Common myeloid progenitor, CD34-positive (primary cell): ENCODE data around the gene QPCT.
A peak's percentile ranks its signal among the peaks of the same experiment; 100 is the strongest.
"Not testable (repeated sequence)": the region's sequence is repeated elsewhere in the genome, so short reads cannot be mapped to it uniquely, and the experiment has no call there.

Source experiments
- CTCF ChIA-PET: fragments of 350-600 bp; sonication (Branson Sonifier 250); formaldehyde crosslinking; loops from one replicate; lab custom pipeline; 2021; ENCODE audit warnings: antibody characterized with exemption; lab: Charles Lee
- POLR2A ChIA-PET: fragments of 350-600 bp; sonication (Branson Sonifier 250); formaldehyde crosslinking; loops from one replicate; lab custom pipeline; 2021; ENCODE audit warnings: antibody characterized with exemption; lab: Charles Lee
- DNase-seq, 3 donors: peaks; one replicate each; pipeline versions ENCODE4 v3.0.0 to v3.0.0-alpha.2; 2013
- H3K27ac ChIP-seq, 2 experiments: 1 replicate in 1 of 2; 2 replicates in 1 of 2; pipeline ENCODE4 v1.7.0; 2013; ENCODE audit warnings: inconsistent platforms in 2 of 2, low read length in 2 of 2, mild to moderate bottlenecking in 2 of 2, low read depth in 1 of 2, moderate library complexity in 1 of 2; ENCODE audit not compliant: severe bottlenecking in 2 of 2, insufficient read depth in 1 of 2, poor library complexity in 1 of 2
- H3K27me3 ChIP-seq, 5 experiments: replicated peaks in 2 of 5; 1 replicate in 3 of 5; 2 replicates in 2 of 5; pipeline versions ENCODE4 v1.6.1 to v1.7.0; 2013; ENCODE audit warnings: low read length in 4 of 5, mild to moderate bottlenecking in 2 of 5, moderate library complexity in 2 of 5, inconsistent platforms in 1 of 5; ENCODE audit not compliant: insufficient read depth in 5 of 5, control insufficient read depth in 4 of 5
- H3K36me3 ChIP-seq, 4 experiments: 1 replicate in 2 of 4; 2 replicates in 2 of 4; pipeline versions ENCODE4 v1.6.1 to v1.7.0; 2013; ENCODE audit warnings: low read length in 3 of 4, control low read depth in 1 of 4, mild to moderate bottlenecking in 1 of 4; ENCODE audit not compliant: control insufficient read depth in 4 of 4, insufficient read depth in 4 of 4
- H3K4me1 ChIP-seq, 4 experiments: 1 replicate in 3 of 4; 2 replicates in 1 of 4; pipeline versions ENCODE4 v1.6.1 to v1.7.1; 2013; ENCODE audit warnings: low read length in 3 of 4, mild to moderate bottlenecking in 3 of 4, control low read depth in 1 of 4, inconsistent platforms in 1 of 4, moderate library complexity in 1 of 4; ENCODE audit not compliant: control insufficient read depth in 4 of 4, insufficient read depth in 4 of 4; ENCODE audit errors: control extremely low read depth in 1 of 4
- H3K4me3 ChIP-seq, 7 experiments: 1 replicate in 4 of 7; 2 replicates in 3 of 7; pipeline versions ENCODE4 v1.5.1 to v1.7.0; 2013; ENCODE audit warnings: mild to moderate bottlenecking in 7 of 7, low read length in 6 of 7, moderate library complexity in 6 of 7, inconsistent platforms in 2 of 7, low read depth in 2 of 7, control low read depth in 1 of 7; ENCODE audit not compliant: insufficient read depth in 4 of 7, control insufficient read depth in 1 of 7; ENCODE audit errors: extremely low read depth in 1 of 7
- H3K9me3 ChIP-seq, 5 experiments: 1 replicate in 4 of 5; 2 replicates in 1 of 5; pipeline versions ENCODE4 v1.6.1 to v1.7.1; 2013; ENCODE audit warnings: low read length in 4 of 5, mild to moderate bottlenecking in 2 of 5, inconsistent platforms in 1 of 5, low read depth in 1 of 5, moderate library complexity in 1 of 5; ENCODE audit not compliant: control insufficient read depth in 4 of 5, insufficient read depth in 2 of 5; ENCODE audit errors: control extremely low read depth in 1 of 5
- WGBS: methylation state at CpG from one replicate; pipeline ENCODE4 v1.1.5; 2013; ENCODE audit not compliant: insufficient coverage; 5-methylcytosine and 5-hydroxymethylcytosine counted together

The QPCT gene

GRCh38 chr2:37402636-37403035 lies 58.2 kb downstream of the QPCT start:
- H3K27me3 ChIP-seq: no peaks in the 10 kb centered on the region
- no peaks in the 10 kb centered on the region for H3K9me3 ChIP-seq
- CTCF ChIA-PET: interaction anchor here (1.6 kb wide), 1 partner anchor 475 kb away, joined by 8 read pairs; no protein-coding TSS in a partner anchor
- no peaks in the 10 kb centered on the region for H3K4me1 ChIP-seq
- 96% methylated on average over 4 of the region's 6 CpGs for WGBS
- no peak overlapping the region for H3K27ac ChIP-seq
- no peaks in the 10 kb centered on the region for H3K36me3 ChIP-seq
- H3K4me3 ChIP-seq: no peak overlapping the region
- DNase-seq: peak in 2 of 3 donors; percentile 35 to 57
- POLR2A ChIA-PET: no interaction called here

- ChIA-PET CTCF (interaction anchor here (0.9 to 2.6 kb wide), 3 partner anchors 9 to 472 kb away, joined by 3 to 8 read pairs (median 7); no protein-coding TSS in a partner anchor), POLR2A (interaction anchor here (0.7 kb wide), 1 partner anchor 470 kb away, joined by 3 read pairs; no protein-coding TSS in a partner anchor)
- H3K27me3 ChIP-seq: no peaks in the 10 kb centered on the region
- no peaks in the 10 kb centered on the region for H3K36me3 ChIP-seq
- no peak overlapping the region for H3K27ac ChIP-seq
- DNase-seq: no peak
- H3K4me3 ChIP-seq: no peak overlapping the region
- no CpG with 5 or more reads among the region's 2 CpGs for WGBS
- no peaks in the 10 kb centered on the region for H3K4me1 ChIP-seq
- no peaks in the 10 kb centered on the region for H3K9me3 ChIP-seq
Measured at GRCh38 chr2:37405781-37406180, 61.4 kb downstream of the QPCT start.

DNA sequence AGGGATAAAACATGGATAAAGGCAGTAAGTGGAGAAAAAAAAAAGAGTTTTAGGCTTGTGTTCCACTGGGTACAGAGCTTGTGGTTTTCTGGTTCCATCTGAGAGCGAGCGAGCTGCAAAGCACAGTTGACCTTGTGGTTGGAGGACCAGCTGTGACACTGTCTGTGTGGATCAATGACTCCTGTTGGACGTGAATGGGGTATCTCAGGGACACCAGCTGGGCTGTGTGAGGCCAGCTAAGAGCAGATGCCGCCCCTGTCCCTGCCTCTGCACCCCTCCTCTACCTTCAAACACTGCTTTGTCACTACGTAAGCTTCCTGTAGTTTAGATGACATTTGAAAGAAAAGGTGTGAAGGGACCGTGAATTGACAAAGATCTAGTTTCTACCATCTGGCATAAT lies 67.8 kb downstream of the QPCT start:
- DNase-seq: peak in 2 of 3 donors; percentile 41 to 59
- no peak overlapping the region for H3K4me3 ChIP-seq
- ChIA-PET POLR2A (no interaction called here), CTCF (interaction anchor here (0.7 to 8.6 kb wide), 7 partner anchors 13 to 464 kb away, joined by 3 to 180 read pairs (median 4); no protein-coding TSS in a partner anchor)
- no peak overlapping the region for H3K27ac ChIP-seq
- H3K4me1 ChIP-seq: peaks cover 2 to 18% (median 9%) of the 10 kb centered on the region in 4 experiments
- WGBS: 10% methylated on average over 2 of the region's 6 CpGs
- no peaks in the 10 kb centered on the region for H3K27me3 ChIP-seq
- no peaks in the 10 kb centered on the region for H3K36me3 ChIP-seq
- no peaks in the 10 kb centered on the region for H3K9me3 ChIP-seq

- DNase-seq, H3K27ac ChIP-seq, H3K36me3 ChIP-seq, H3K9me3 ChIP-seq, H3K4me3 ChIP-seq, H3K27me3 ChIP-seq: not testable (repeated sequence)
- ChIA-PET CTCF (interaction anchor here (0.6 to 8.6 kb wide), 22 partner anchors 13 to 861 kb away, joined by 3 to 180 read pairs (median 6); no protein-coding TSS in a partner anchor), POLR2A (interaction anchor here (1.0 kb wide), 1 partner anchor 464 kb away, joined by 3 read pairs; no protein-coding TSS in a partner anchor)
- WGBS: 89% methylated on average over 4 of the region's 4 CpGs
- H3K4me1 ChIP-seq: peaks cover 2 to 18% (median 9%) of the 10 kb centered on the region in 4 experiments
Measured at GRCh38 chr2:37413911-37414469, 69.6 kb downstream of the QPCT start.

GRCh38 chr2:37414470-37414949 lies 70.1 kb downstream of the QPCT start:
- CTCF ChIA-PET: interaction anchor here (0.6 to 8.6 kb wide), 29 partner anchors 13 to 860 kb away, joined by 3 to 180 read pairs (median 4); no protein-coding TSS in a partner anchor
- peak; percentile 72 to 82 (median 82) for DNase-seq

DNA sequence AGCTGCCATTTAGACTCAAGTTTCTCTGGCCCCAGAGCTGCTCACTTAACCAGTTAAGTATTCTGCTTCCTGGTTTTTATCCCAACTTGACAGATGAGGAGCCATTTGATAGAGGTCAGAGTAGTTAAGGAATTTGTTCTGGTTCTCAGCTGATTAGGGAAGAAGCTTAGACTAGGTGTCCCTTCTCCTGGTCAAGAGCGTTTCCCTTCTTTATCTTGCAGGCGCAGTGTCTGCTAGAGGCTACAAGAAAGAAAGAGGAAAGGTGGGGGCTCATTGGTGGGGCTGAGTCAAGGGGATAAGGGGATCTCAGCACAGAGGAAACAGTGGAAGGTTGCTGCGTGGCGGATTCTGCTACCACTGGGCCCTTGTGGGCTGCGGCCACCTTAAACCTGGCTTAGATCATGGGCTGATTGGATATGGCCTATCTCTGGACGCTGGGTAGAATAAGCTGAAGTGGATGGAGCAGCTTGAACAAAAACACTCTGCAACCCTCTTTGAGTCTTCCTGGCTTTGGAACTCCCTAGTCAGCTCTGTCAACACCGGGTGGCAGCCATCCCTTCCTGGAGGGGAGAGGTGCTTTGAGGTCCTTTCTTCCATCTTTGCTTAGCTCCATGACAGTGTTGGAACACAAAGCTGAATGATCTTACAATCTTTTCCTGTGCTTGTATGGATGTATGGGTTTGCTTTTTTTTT lies 70.8 kb downstream of the QPCT start:
- CTCF ChIA-PET: interaction anchor here (0.7 to 8.6 kb wide), 34 partner anchors 11 to 859 kb away, joined by 3 to 180 read pairs (median 4); no protein-coding TSS in a partner anchor
- DNase-seq: peak; percentile 14 to 52 (median 24)
- peaks cover 2 to 18% (median 9%) of the 10 kb centered on the region in 4 experiments for H3K4me1 ChIP-seq
- H3K9me3 ChIP-seq: no peaks in the 10 kb centered on the region
- no peak overlapping the region for H3K27ac ChIP-seq
- H3K27me3 ChIP-seq: no peaks in the 10 kb centered on the region
- POLR2A ChIA-PET: interaction anchor here (1.0 kb wide), 1 partner anchor 463 kb away, joined by 3 read pairs; no protein-coding TSS in a partner anchor
- H3K36me3 ChIP-seq: no peaks in the 10 kb centered on the region
- no peak overlapping the region for H3K4me3 ChIP-seq
- 95% methylated on average over 5 of the region's 7 CpGs for WGBS

More at GRCh38 chr2:37414470-37414949, 70.1 kb downstream of the QPCT start:
- POLR2A ChIA-PET: interaction anchor here (1.0 kb wide), 1 partner anchor 463 kb away, joined by 3 read pairs; no protein-coding TSS in a partner anchor
- H3K27ac ChIP-seq: no peak overlapping the region
- no peaks in the 10 kb centered on the region for H3K36me3 ChIP-seq
- peaks cover 2 to 18% (median 9%) of the 10 kb centered on the region in 4 experiments for H3K4me1 ChIP-seq
- H3K4me3 ChIP-seq: no peak overlapping the region
- 45% methylated on average over 4 of the region's 8 CpGs for WGBS
- no peaks in the 10 kb centered on the region for H3K27me3 ChIP-seq
- no peaks in the 10 kb centered on the region for H3K9me3 ChIP-seq
